Peyer's patch (tissue), 4 donors: Measurements from ENCODE around the gene MX1. TPM values are rescaled to one million over a fixed set of nuclear protein-coding genes. Genes with fewer than 3 reads are reported as not detected.

Source experiments
- DNase-seq, 3 donors: peaks; one replicate each; pipeline ENCODE4 v3.0.0-alpha.2; 2017 to 2019
- H3K27ac ChIP-seq, 4 donors: fragments of 200-600 bp; sonication (generic); one replicate each; pipeline ENCODE4 v1.5.1; 2016 to 2019
- H3K27me3 ChIP-seq, 2 donors: fragments of 200-600 bp; sonication (generic); one replicate each; pipeline ENCODE4 v1.5.1; 2019
- H3K36me3 ChIP-seq, 3 donors: fragments of 200-600 bp; sonication (generic); one replicate each; pipeline ENCODE4 v1.5.1; 2016 to 2019
- H3K4me1 ChIP-seq, 4 donors: fragments of 200-600 bp; sonication (generic); one replicate each; pipeline ENCODE4 v1.5.1; 2016 to 2019
- H3K4me3 ChIP-seq, 4 donors: fragments of 200-600 bp; sonication (generic); 1 replicate in 3 of 4; 2 replicates in 1 of 4; pipeline ENCODE4 v1.5.1; 2016 to 2019; ENCODE audit warnings: mild to moderate bottlenecking in 1 of 4
- H3K9me3 ChIP-seq, 4 donors: fragments of 200-600 bp; sonication (generic); one replicate each; pipeline ENCODE4 v1.5.1; 2016 to 2019; ENCODE audit warnings: mild to moderate bottlenecking in 1 of 4
- POLR2A ChIP-seq, 2 donors: fragments of 450-650 bp; IDR thresholded peaks; one replicate each; pipeline ENCODE4 v1.5.1; 2017; ENCODE audit warnings: antibody characterized with exemption in 2 of 2, mild to moderate bottlenecking in 2 of 2, moderate library complexity in 2 of 2
- total RNA-seq, 4 donors: library from RNA; depleted of rRNA; stranded (reverse); fragments of >200 nt; gene quantifications; one replicate each; pipeline ENCODE4 v1.1.0, GENCODE V29; 2016
- TF ChIP-seq, protein P1 (sequence below), 6 experiments: fragments of 450-650 bp in 4 of 6; fragments of 200-600 bp in 2 of 6; sonication (generic) in 1 of 6; IDR thresholded peaks; one replicate each; pipeline ENCODE4 v1.5.1; 2017 to 2019; ENCODE audit warnings: antibody characterized with exemption in 6 of 6, mild to moderate bottlenecking in 3 of 6, moderate library complexity in 1 of 6

Gene MX1
- total RNA-seq, 4 donors from 2014 or later: 52.4 to 109 (median 78.9) TPM

DNA sequence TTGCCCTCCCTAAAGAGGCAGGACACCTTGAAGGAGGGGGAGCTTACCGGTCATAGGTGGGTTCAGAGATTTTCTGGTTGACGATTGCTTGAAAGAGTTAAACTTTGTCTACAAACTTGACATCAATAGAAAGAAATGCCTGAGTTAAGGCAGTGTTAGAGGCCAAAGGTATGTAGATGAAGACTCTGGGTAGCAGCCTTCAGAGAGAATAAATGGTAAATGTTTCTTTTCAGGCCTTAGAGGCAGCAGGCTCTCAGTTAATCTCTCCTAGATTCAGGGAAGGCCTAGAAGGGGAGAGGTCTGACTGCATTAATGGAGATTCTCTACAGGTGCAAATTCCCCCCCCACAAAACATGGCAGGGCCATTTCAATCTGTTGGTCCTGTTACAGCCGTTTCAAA, 27.7 kb downstream of the MX1 start:
- H3K27ac ChIP-seq: no peak overlapping the region
- H3K27me3 ChIP-seq: no peaks in the 10 kb centered on the region
- no peak overlapping the region for H3K4me3 ChIP-seq
- TF ChIP-seq, protein P1, sequence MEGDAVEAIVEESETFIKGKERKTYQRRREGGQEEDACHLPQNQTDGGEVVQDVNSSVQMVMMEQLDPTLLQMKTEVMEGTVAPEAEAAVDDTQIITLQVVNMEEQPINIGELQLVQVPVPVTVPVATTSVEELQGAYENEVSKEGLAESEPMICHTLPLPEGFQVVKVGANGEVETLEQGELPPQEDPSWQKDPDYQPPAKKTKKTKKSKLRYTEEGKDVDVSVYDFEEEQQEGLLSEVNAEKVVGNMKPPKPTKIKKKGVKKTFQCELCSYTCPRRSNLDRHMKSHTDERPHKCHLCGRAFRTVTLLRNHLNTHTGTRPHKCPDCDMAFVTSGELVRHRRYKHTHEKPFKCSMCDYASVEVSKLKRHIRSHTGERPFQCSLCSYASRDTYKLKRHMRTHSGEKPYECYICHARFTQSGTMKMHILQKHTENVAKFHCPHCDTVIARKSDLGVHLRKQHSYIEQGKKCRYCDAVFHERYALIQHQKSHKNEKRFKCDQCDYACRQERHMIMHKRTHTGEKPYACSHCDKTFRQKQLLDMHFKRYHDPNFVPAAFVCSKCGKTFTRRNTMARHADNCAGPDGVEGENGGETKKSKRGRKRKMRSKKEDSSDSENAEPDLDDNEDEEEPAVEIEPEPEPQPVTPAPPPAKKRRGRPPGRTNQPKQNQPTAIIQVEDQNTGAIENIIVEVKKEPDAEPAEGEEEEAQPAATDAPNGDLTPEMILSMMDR (IDR thresholded peaks at IDR 0.05): no peak
- TF ChIP-seq POLR2A (IDR thresholded peaks at IDR 0.05): no peak
- H3K4me1 ChIP-seq: no peaks in the 10 kb centered on the region
- no peaks in the 10 kb centered on the region for H3K9me3 ChIP-seq
- H3K36me3 ChIP-seq: peaks cover 0 to 64% (median 0%) of the 10 kb centered on the region in 3 donors
- no peak for DNase-seq

DNA sequence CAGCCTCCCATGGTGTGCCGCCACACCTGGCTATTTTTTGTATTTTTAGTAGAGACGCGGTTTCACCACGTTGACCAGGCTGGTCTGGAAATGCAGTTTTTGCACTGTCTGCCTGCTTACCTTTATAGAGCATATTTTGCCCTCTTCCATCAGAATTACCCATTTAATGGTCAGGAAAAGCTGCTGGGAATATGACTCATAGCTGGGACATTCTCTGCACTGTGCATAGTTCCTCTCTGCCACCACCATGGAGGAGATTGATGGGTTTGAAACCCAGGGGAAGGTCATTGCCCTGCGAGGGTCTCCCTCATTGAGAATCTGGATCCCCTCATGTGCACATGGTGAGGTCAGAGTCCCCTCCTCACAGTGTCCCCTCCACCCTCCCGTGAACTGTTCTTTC, 32.1 kb downstream of the MX1 start:
- H3K36me3 ChIP-seq: peaks cover 0 to 46% (median 0%) of the 10 kb centered on the region in 3 donors
- no peaks in the 10 kb centered on the region for H3K9me3 ChIP-seq
- TF ChIP-seq, protein P1 (IDR thresholded peaks at IDR 0.05): no peak
- TF ChIP-seq POLR2A (IDR thresholded peaks at IDR 0.05): no peak
- no peak for DNase-seq
- no peaks in the 10 kb centered on the region for H3K4me1 ChIP-seq
- no peak overlapping the region for H3K27ac ChIP-seq
- H3K4me3 ChIP-seq: no peak overlapping the region
- H3K27me3 ChIP-seq: no peaks in the 10 kb centered on the region

DNA sequence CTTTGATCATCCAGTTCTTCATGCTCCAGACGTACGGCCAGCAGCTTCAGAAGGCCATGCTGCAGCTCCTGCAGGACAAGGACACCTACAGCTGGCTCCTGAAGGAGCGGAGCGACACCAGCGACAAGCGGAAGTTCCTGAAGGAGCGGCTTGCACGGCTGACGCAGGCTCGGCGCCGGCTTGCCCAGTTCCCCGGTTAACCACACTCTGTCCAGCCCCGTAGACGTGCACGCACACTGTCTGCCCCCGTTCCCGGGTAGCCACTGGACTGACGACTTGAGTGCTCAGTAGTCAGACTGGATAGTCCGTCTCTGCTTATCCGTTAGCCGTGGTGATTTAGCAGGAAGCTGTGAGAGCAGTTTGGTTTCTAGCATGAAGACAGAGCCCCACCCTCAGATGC, 32.5 kb downstream of the MX1 start:
- H3K4me3 ChIP-seq: no peak overlapping the region
- H3K27me3 ChIP-seq: no peaks in the 10 kb centered on the region
- peaks cover 0 to 42% (median 0%) of the 10 kb centered on the region in 3 donors for H3K36me3 ChIP-seq
- no peaks in the 10 kb centered on the region for H3K9me3 ChIP-seq
- no peak for TF ChIP-seq POLR2A (IDR thresholded peaks at IDR 0.05)
- TF ChIP-seq, protein P1 (IDR thresholded peaks at IDR 0.05): no peak
- no peak overlapping the region for H3K27ac ChIP-seq
- no peaks in the 10 kb centered on the region for H3K4me1 ChIP-seq
- DNase-seq: no peak

DNA sequence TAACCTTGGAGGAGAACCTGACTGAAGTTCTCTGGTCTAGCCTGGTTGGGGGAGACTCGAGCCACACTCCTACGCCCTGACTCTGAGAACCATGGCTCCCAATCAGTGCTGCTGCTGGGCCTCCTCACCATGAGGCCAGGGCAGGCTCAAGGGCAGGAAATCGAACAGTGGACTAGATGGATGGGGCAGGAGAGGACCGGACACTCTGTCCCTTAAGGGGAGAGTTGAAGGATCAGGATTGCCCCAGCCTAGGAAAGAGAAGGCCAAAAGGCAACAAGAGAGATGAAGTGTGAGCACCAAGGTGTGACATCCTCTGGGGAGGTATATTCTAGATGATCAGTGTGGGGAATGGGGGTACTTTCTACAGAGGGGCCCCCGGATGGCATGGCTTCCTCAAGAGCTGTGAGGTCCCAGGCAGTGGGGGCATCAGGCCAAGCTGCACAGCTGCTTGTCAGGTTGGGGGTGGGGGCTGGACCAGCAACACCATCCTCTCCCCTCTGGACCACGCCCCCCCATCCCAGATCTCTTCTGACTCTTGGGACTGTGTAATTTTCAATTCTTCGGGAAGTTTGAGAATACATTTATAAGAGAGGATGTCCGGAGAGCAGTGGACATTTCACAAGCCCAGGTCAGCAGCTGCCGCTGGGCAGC, 34.0 kb downstream of the MX1 start:
- H3K36me3 ChIP-seq: peaks cover 0 to 39% (median 0%) of the 10 kb centered on the region in 3 donors
- no peaks in the 10 kb centered on the region for H3K4me1 ChIP-seq
- DNase-seq: peak in 1 of 3 donors; percentile 45
- no peaks in the 10 kb centered on the region for H3K27me3 ChIP-seq
- H3K27ac ChIP-seq: no peak overlapping the region
- TF ChIP-seq, protein P1 (IDR thresholded peaks at IDR 0.05): no peak
- no peak for TF ChIP-seq POLR2A (IDR thresholded peaks at IDR 0.05)
- no peaks in the 10 kb centered on the region for H3K9me3 ChIP-seq
- no peak overlapping the region for H3K4me3 ChIP-seq

DNA sequence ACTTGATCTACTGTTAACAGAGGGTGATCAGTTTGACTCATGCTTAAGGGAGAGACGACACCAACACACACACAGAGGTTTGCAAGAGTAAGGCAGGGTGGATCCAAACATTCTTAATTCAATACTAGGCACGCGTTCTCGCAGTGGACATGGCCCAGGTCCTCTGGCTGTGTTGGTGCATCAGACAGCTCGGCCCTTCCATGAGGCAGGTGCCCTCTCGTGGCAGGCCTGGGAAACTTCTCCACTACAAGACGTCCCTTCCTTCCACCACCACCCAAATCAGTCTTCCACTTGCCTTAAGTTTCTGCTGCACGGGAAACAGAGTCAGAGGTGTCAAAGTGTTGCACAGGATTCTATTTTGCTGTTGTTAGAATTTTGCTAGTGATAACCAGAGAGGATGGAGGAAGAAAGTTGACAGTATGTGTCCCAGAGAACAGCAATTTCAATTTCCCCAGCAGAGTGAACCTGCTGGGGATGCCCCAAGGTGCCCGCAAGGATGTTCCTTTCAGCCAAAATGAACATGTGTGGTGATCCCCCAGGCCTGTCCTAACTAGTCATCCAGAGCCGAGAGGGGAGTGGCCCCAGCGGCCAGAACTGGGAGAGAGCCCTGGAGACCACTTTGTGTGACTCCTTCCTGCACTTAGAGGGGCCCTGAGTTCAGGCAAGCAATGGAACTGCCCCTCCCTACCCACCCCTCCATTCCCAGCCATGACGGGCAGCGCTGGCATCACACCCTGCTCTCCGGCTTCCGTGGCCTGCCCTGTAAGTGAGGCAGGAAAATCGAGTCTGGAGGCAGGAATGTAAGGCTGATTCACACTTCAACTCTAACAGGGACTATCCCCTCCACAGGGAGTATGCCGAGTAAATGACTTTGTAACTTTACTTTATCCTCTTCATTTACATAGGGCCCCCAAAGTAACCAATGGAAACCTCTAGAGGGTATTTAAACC, 34.8 kb downstream of the MX1 start:
- TF ChIP-seq POLR2A (IDR thresholded peaks at IDR 0.05): no peak
- TF ChIP-seq, protein P1 (IDR thresholded peaks at IDR 0.05): peak; percentile 59 to 90 (median 80)

More for the DNA sequence above, 34.8 kb downstream of the MX1 start:
- no peaks in the 10 kb centered on the region for H3K9me3 ChIP-seq
- no peak overlapping the region for H3K4me3 ChIP-seq
- no peaks in the 10 kb centered on the region for H3K27me3 ChIP-seq
- peak; percentile 60 to 87 (median 81) for DNase-seq
- peaks cover 0 to 39% (median 0%) of the 10 kb centered on the region in 3 donors for H3K36me3 ChIP-seq
- no peaks in the 10 kb centered on the region for H3K4me1 ChIP-seq
- peak overlapping the region in 1 of 4 donors; percentile 10 for H3K27ac ChIP-seq
